Measurements from ENCODE around the gene NPDC1. TPM values are rescaled to one million over a fixed set of nuclear protein-coding genes. Genes with fewer than 3 reads are reported as not detected.
"Not testable (repeated sequence)": the region's sequence is repeated elsewhere in the genome, so short reads cannot be mapped to it uniquely, and the experiment has no call there.

NPDC1 gene
- total RNA-seq, 1 donor from 2014 or later: 63.9 TPM

DNA sequence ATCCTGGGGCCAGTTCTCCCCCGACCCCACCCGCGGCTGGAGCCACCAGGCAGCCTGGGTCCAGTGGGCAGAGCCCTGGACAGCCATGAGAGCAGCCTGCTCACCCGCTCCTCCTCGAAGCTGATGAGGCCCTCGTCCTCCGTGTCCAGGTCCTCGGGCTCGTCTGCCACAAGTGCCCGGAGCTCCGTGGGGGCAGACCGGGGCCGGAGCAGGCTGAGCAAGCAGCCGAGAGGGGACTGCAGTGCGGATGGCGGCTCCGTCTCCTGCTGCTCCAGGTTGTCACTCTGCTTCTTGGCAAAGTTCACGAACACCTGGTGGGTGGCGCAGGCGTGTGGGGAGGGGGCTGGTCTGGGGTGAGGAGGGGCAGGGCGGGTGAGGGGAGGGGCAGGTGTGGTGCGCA is 37.7 kb downstream of the NPDC1 start:
- no peak for TF ChIP-seq CTCF (IDR thresholded peaks at IDR 0.05; ENCODE audit: borderline replicate concordance)
- peaks cover 39% of the 10 kb centered on the region for H3K36me3 ChIP-seq
- H3K27ac ChIP-seq (replicated peaks): no peak overlapping the region
- no peak overlapping the region for H3K4me3 ChIP-seq
- DNase-seq: no peak
- peaks cover 6% of the 10 kb centered on the region for H3K9me3 ChIP-seq (replicated peaks)
- intact Hi-C loops (cut with micrococcal nuclease): no loop called here
- no peaks in the 10 kb centered on the region for H3K4me1 ChIP-seq
- no peaks in the 10 kb centered on the region for H3K27me3 ChIP-seq (ENCODE audit: low read depth)

DNA sequence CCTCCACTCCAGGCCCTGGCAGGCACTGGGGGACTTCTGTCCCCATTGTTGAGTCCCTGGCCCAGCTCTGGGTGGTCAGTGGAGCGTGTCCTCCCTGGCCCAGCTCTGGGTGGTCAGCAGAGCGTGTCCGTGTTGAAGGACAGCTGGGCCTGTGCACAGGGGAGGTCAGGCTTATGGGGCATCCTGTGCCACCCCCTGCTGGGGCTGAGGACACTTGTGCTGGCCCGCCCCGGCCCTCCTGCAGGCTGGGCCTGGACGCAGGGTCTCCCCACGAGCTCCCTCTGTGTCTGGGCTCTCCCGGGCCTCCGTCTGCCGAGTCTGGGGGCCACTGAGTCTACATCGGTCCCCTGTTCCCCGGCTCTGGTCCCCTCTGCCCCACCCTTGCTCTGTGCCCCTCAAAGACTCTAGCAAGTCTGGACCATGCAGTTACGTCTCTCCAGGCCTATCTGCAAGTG is 38.1 kb downstream of the NPDC1 start:
- DNase-seq: no peak
- Histone ChIP-seq H3K9me3 (replicated peaks) (peaks cover 6% of the 10 kb centered on the region), H3K27ac (replicated peaks) (no peak overlapping the region), H3K27me3 (ENCODE audit: low read depth) (no peaks in the 10 kb centered on the region), H3K4me1 (no peaks in the 10 kb centered on the region), H3K4me3 (no peak overlapping the region), H3K36me3 (peaks cover 34% of the 10 kb centered on the region)
- no peak for TF ChIP-seq CTCF (IDR thresholded peaks at IDR 0.05; ENCODE audit: borderline replicate concordance)
- intact Hi-C loops (cut with micrococcal nuclease): no loop called here

GRCh38 chr9:137007108-137007815 is 38.7 kb downstream of the NPDC1 start:
- peaks cover 6% of the 10 kb centered on the region for H3K9me3 ChIP-seq (replicated peaks)
- peaks cover 28% of the 10 kb centered on the region for H3K36me3 ChIP-seq
- intact Hi-C loops (cut with micrococcal nuclease): no loop called here
- no peaks in the 10 kb centered on the region for H3K27me3 ChIP-seq (ENCODE audit: low read depth)
- no peak for DNase-seq
- H3K27ac ChIP-seq (replicated peaks): no peak overlapping the region
- TF ChIP-seq CTCF (IDR thresholded peaks at IDR 0.05; ENCODE audit: borderline replicate concordance): no peak
- H3K4me3 ChIP-seq: no peak overlapping the region
- H3K4me1 ChIP-seq: no peaks in the 10 kb centered on the region

- Histone ChIP-seq H3K9me3 (replicated peaks) (peaks cover 6% of the 10 kb centered on the region), H3K36me3 (peaks cover 19% of the 10 kb centered on the region), H3K27ac (replicated peaks) (no peak overlapping the region), H3K4me1 (no peaks in the 10 kb centered on the region), H3K4me3 (no peak overlapping the region), H3K27me3 (ENCODE audit: low read depth) (no peaks in the 10 kb centered on the region)
- DNase-seq: no peak
- TF ChIP-seq CTCF (IDR thresholded peaks at IDR 0.05; ENCODE audit: borderline replicate concordance): no peak
- intact Hi-C loops (cut with micrococcal nuclease): no loop called here
These were observed 39.6 kb downstream of the NPDC1 start for GRCh38 chr9:137006116-137007003.

- H3K27ac ChIP-seq (replicated peaks); DNase-seq; H3K4me1 ChIP-seq; H3K27me3 ChIP-seq (ENCODE audit: low read depth); intact Hi-C loops (cut with micrococcal nuclease); H3K36me3 ChIP-seq; H3K4me3 ChIP-seq; H3K9me3 ChIP-seq (replicated peaks): not testable (repeated sequence)
- peak; percentile 53 for TF ChIP-seq CTCF (IDR thresholded peaks at IDR 0.05; ENCODE audit: borderline replicate concordance)
These were observed 41.7 kb downstream of the NPDC1 start for GRCh38 chr9:137004285-137004684.
